Erythroblast (primary cell): ENCODE results near the gene CSNK2A3.

Experiments
- DNase-seq, 2 experiments: peaks; one replicate each; lab custom pipeline; 2025; lab: John Stamatoyannopoulos, UW
- GATA1 ChIP-seq: IDR thresholded peaks from 2 replicates; pipeline ENCODE4 v1.6.1; 2011; ENCODE audit warnings: low read depth, mild to moderate bottlenecking, control low read depth, low read length, moderate library complexity
- POLR2A ChIP-seq: IDR thresholded peaks from 2 replicates; pipeline ENCODE4 v1.6.1; 2011; ENCODE audit warnings: mild to moderate bottlenecking, low read length

CSNK2A3 gene

GRCh38 chr11:11387622-11388305 lies 34.7 kb upstream of the CSNK2A3 start:
- TF ChIP-seq POLR2A: no peak
- TF ChIP-seq GATA1: no peak
- no peak for DNase-seq

DNA sequence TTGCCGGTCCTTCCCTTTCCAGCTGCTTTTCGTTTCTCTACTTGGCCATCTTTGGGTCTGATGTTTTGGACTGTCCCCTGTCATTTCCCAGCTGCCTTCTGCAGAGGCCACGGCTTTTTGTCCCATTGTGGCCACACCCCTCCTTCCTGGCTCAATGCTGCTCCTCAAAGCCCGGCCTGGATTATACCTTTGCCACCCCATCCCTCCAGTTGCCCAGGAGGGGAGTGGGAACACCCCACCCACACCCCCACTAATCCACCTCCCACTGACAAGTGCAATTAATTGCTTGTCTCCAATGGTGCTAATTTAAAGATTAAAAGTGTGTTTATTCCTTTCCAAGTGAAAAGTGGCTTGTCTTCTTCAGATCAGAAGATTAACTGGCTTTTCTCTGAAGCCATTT lies 34.2 kb upstream of the CSNK2A3 start:
- DNase-seq: no peak
- TF ChIP-seq GATA1: no peak
- TF ChIP-seq POLR2A: no peak

DNA sequence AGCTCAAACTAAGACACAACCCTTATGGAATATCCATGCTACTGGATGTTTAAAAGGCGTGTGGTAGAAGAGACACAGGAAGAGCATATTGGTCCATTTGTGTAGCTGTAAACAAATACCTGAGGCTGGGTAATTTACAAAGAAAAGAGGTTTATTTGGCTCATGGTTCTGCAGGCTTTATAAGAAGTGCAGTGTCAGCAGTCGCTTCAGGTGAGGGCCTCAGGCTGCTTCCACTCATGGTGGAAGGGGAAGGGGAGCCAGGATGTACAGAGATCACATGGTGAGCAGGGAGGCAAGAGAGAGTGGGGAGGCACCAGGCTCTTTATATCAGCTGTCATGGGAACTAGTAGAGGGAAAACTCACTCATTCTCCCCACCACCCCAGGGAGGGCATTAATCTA lies 31.8 kb upstream of the CSNK2A3 start:
- no peak for DNase-seq
- TF ChIP-seq POLR2A: no peak
- no peak for TF ChIP-seq GATA1

- DNase-seq: no peak
- TF ChIP-seq POLR2A (no peak), GATA1 (no peak)
Observed at GRCh38 chr11:11383995-11384394, 30.9 kb upstream of the CSNK2A3 start.

- TF ChIP-seq GATA1: no peak
- no peak for TF ChIP-seq POLR2A
- DNase-seq: no peak
Observed at GRCh38 chr11:11382858-11383532, 29.9 kb upstream of the CSNK2A3 start.

- TF ChIP-seq GATA1 (no peak), POLR2A (no peak)
- DNase-seq: no peak
Observed at GRCh38 chr11:11381471-11382105, 28.5 kb upstream of the CSNK2A3 start.

DNA sequence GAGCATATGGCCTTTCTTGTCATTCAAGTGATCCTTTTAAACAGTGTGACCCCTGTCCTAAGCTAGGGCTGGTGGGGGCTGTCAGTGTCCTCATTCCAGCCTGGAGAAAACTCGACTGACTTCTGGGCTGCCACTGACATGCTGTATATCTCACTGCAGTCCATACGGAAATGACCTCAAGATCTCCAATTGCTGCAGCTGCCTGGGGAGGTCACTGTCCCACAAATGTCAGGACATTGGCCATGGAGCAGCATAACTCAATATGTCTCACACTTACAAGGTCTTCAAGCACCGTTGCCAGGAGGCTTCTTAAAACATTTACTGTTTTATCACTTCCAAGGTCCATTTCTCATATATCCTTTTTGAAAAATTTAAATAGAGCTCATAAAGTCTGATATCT lies 27.8 kb upstream of the CSNK2A3 start:
- no peak for DNase-seq
- TF ChIP-seq POLR2A: no peak
- no peak for TF ChIP-seq GATA1

DNA sequence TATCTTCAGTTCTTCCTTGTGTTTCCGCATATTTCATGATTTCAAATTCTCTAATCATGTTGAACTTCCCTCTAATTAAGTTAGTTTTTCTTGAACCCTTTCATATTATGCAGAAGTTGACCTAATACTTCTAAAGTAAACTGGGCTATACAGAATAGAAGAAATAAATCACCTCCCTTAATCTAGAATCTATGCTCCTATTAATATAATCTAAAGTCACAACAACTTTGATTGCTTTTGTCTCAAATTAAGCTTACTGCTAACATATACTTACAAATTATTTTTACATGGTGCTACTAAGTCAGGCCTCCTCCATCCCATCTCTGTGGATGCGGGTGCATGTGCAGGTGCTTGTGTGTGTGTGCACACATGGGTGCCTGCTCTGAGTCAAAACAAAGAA lies 27.3 kb upstream of the CSNK2A3 start:
- TF ChIP-seq GATA1 (no peak), POLR2A (no peak)
- DNase-seq: no peak

DNA sequence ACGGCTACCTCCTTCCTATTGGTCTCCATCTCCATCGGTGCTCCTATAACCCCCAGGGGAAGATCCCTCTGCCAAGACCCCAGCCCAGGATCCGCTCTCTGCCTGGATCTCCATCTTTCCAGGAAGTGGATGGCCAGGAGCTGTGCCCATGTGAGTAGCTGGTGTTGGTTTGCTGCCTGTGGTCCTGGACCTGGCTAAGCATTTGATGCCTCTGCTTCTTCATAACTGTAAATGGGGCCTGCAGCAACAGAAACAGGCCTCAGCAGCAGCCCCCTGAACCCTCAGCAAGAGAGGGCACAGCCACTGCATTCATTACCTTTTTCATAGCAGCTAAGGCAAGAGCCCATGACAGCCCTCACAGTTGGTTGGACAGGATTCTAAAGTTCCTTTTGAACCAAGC lies 26.6 kb upstream of the CSNK2A3 start:
- DNase-seq: no peak
- TF ChIP-seq GATA1 (no peak), POLR2A (no peak)

- no peak for DNase-seq
- no peak for TF ChIP-seq GATA1
- no peak for TF ChIP-seq POLR2A
Observed at GRCh38 chr11:11378184-11378940, 25.3 kb upstream of the CSNK2A3 start.

- no peak for TF ChIP-seq GATA1
- TF ChIP-seq POLR2A: no peak
- DNase-seq: no peak
Observed at GRCh38 chr11:11374358-11375148, 21.5 kb upstream of the CSNK2A3 start.

- no peak for DNase-seq
- TF ChIP-seq GATA1 (no peak), POLR2A (no peak)
Observed at GRCh38 chr11:11373934-11374333, 20.9 kb upstream of the CSNK2A3 start.

DNA sequence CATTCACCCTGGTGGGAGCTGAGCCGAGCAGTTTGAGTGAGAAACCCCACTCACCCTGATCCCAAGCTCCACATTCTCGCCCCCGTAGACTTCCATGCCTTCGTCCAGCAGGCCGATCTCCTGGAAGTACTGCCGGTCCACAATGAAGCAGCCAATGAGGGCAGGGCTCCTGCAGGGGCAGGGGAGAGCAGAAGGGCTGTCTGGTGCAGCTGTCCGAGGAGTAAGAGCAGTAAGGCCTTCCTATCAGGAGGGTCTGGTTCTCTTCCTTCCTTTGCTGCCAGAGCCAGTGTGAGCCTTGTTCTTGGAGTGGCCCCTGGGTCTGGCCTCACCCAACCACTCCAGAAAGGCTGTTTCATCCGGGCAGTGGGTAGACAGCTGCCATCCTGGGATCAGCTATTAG lies 19.4 kb upstream of the CSNK2A3 start:
- DNase-seq: no peak

DNA sequence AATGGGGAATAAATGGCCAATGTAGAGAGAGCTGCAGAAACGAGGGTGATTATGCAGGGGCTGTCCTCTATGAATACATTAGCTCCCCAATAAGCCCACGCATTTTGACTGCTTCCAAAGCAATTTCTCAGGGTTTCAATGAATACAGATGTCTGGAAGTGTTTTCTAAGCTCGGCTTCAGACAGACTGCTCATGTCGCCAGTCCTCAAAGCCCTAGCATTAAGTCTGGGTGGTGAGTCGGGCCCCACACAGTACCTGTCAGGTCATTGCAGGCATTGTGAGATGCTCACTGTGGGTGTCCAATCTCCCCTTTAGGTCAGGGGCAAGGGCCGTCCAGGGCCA lies 17.9 kb upstream of the CSNK2A3 start:
- no peak for TF ChIP-seq GATA1
- TF ChIP-seq POLR2A: no peak
- DNase-seq: no peak

More for the DNA sequence above, 19.4 kb upstream of the CSNK2A3 start:
- TF ChIP-seq GATA1 (no peak), POLR2A (no peak)
